H1 (cell line): ENCODE measurements around the gene TAPT1. TPM values are rescaled to one million over a fixed set of nuclear protein-coding genes. Genes with fewer than 3 reads are reported as not detected.
A peak's percentile ranks its signal among the peaks of the same experiment; 100 is the strongest.

Experiments used
- CTCF ChIA-PET: fragments of 300-600 bp; sonication (Branson Sonifier 250); formaldehyde crosslinking; loops from one replicate; lab custom pipeline; 2021; ENCODE audit not compliant: partially characterized antibody; lab: Charles Lee
- POLR2A ChIA-PET: fragments of 300-600 bp; sonication (Branson Sonifier 250); formaldehyde crosslinking; loops from one replicate; lab custom pipeline; 2021; ENCODE audit warnings: inconsistent platforms; ENCODE audit not compliant: partially characterized antibody; lab: Charles Lee
- DNase-seq, 2 experiments: peaks; one replicate each; pipeline versions ENCODE4 v3.0.0 to v3.0.0-alpha.2; 2010 to 2022; ENCODE audit warnings: low spot score in 2 of 2, low read depth in 1 of 2, mixed read lengths in 1 of 2
- FAIRE-seq: peaks from 2 replicates; lab custom pipeline; 2011; peaks lifted over from hg19 to GRCh38; lab: Jason Lieb, UNC
- H2AFZ ChIP-seq: 2 replicates; pipeline ENCODE4 v1.8.1; 2012; ENCODE audit warnings: low read length, inconsistent platforms
- H2AK5ac ChIP-seq: 2 replicates; pipeline ENCODE4 v1.6.1; 2013; ENCODE audit warnings: low read depth, low read length
- H2BK120ac ChIP-seq: replicated peaks from 2 replicates; pipeline ENCODE3; 2013; ENCODE audit warnings: low read depth, low read length, inconsistent platforms
- H2BK12ac ChIP-seq: 2 replicates; pipeline ENCODE4 v1.6.1; 2013; ENCODE audit warnings: low read depth, low read length
- H2BK15ac ChIP-seq: 2 replicates; pipeline ENCODE4 v1.6.1; 2013; ENCODE audit warnings: low read length
- H2BK20ac ChIP-seq: 2 replicates; pipeline ENCODE4 v1.6.1; 2013; ENCODE audit warnings: low read length
- H2BK5ac ChIP-seq: 2 replicates; pipeline ENCODE4 v1.6.1; 2013; ENCODE audit warnings: low read depth, low read length
- H3K14ac ChIP-seq: 2 replicates; pipeline ENCODE4 v1.6.1; 2013; ENCODE audit warnings: inconsistent platforms; ENCODE audit not compliant: insufficient read length
- H3K18ac ChIP-seq: 2 replicates; pipeline ENCODE4 v1.6.1; 2013; ENCODE audit warnings: low read length; ENCODE audit errors: extremely low read depth
- H3K23ac ChIP-seq: 2 replicates; pipeline ENCODE4 v1.6.1; 2013; ENCODE audit warnings: inconsistent platforms; ENCODE audit not compliant: insufficient read length
- H3K23me2 ChIP-seq: 2 replicates; pipeline ENCODE4 v1.6.1; 2013; ENCODE audit warnings: low read depth, low read length
- H3K27ac ChIP-seq: 2 replicates; pipeline ENCODE4 v1.6.1; 2011; ENCODE audit warnings: low read depth, low read length, inconsistent platforms
- H3K27me3 ChIP-seq, 4 experiments: replicated peaks in 1 of 4; 1 replicate in 1 of 4; 2 replicates in 3 of 4; pipeline versions ENCODE4 v1.6.1 to v1.8.1; 2011 to 2013; ENCODE audit warnings: low read length in 3 of 4, mild to moderate bottlenecking in 3 of 4, inconsistent platforms in 2 of 4, mixed read lengths in 2 of 4, moderate library complexity in 1 of 4; ENCODE audit not compliant: control insufficient read depth in 3 of 4, insufficient read depth in 3 of 4; ENCODE audit errors: extremely low read depth in 1 of 4
- H3K36me3 ChIP-seq, 4 experiments: 2 replicates each; pipeline versions ENCODE4 v1.6.1 to v1.8.1; 2011 to 2013; ENCODE audit warnings: mild to moderate bottlenecking in 4 of 4, low read length in 3 of 4, moderate library complexity in 2 of 4, control low read depth in 1 of 4, inconsistent platforms in 1 of 4; ENCODE audit not compliant: insufficient read depth in 4 of 4, control insufficient read depth in 2 of 4
- H3K4ac ChIP-seq: replicated peaks from 2 replicates; pipeline ENCODE3; 2013; ENCODE audit warnings: low read length, low read depth, mixed read lengths, inconsistent platforms; ENCODE audit not compliant: insufficient read length
- H3K4me1 ChIP-seq, 4 experiments: replicated peaks in 1 of 4; 1 replicate in 1 of 4; 2 replicates in 3 of 4; pipeline versions ENCODE4 v1.6.1 to v1.8.1; 2011 to 2013; ENCODE audit warnings: low read length in 3 of 4, inconsistent platforms in 2 of 4, mixed read lengths in 1 of 4; ENCODE audit not compliant: insufficient read depth in 4 of 4, control insufficient read depth in 3 of 4
- H3K4me2 ChIP-seq, 2 experiments: 2 replicates each; pipeline versions ENCODE4 v1.6.1 to v1.8.1; 2011 to 2013; ENCODE audit warnings: low read depth in 2 of 2, low read length in 2 of 2, control low read depth in 1 of 2, inconsistent platforms in 1 of 2, mild to moderate bottlenecking in 1 of 2; ENCODE audit not compliant: insufficient read depth in 1 of 2
- H3K4me3 ChIP-seq, 4 experiments: fragments of 200-600, 300-600 bp in 1 of 4; sonication (generic), shearing (Covaris generic), sonication (Bioruptor Twin) in 1 of 4; 2 replicates each; pipeline versions ENCODE4 v1.5.1 to v1.8.1; 2011 to 2016; ENCODE audit warnings: low read length in 4 of 4, low read depth in 3 of 4, control low read depth in 2 of 4, inconsistent platforms in 2 of 4, mild to moderate bottlenecking in 2 of 4, mixed read lengths in 1 of 4, moderate library complexity in 1 of 4; ENCODE audit not compliant: insufficient read depth in 2 of 4; ENCODE audit errors: extremely low read depth in 1 of 4
- H3K56ac ChIP-seq: replicated peaks from 2 replicates; pipeline ENCODE3; 2013; ENCODE audit warnings: low read depth, mild to moderate bottlenecking, mixed read lengths, low read length, inconsistent platforms; ENCODE audit not compliant: insufficient read length
- H3K79me1 ChIP-seq: 2 replicates; pipeline ENCODE4 v1.6.1; 2013; ENCODE audit warnings: low read depth, low read length, control low read depth
- H3K79me2 ChIP-seq, 2 experiments: 2 replicates each; pipeline versions ENCODE4 v1.6.1 to v1.8.1; 2012 to 2013; ENCODE audit warnings: low read length in 2 of 2, mild to moderate bottlenecking in 2 of 2, inconsistent platforms in 1 of 2; ENCODE audit not compliant: insufficient read depth in 2 of 2, control insufficient read depth in 1 of 2
- H3K9ac ChIP-seq, 4 experiments: replicated peaks in 1 of 4; 1 replicate in 1 of 4; 2 replicates in 3 of 4; pipeline versions ENCODE4 v1.6.1 to v1.8.1; 2011 to 2013; ENCODE audit warnings: low read depth in 3 of 4, low read length in 3 of 4, control low read depth in 2 of 4, mild to moderate bottlenecking in 2 of 4, moderate library complexity in 2 of 4, inconsistent platforms in 1 of 4; ENCODE audit errors: extremely low read depth in 1 of 4
- H3K9me3 ChIP-seq, 2 experiments: 2 replicates each; pipeline versions ENCODE4 v1.6.1 to v1.8.1; 2012 to 2013; ENCODE audit warnings: mild to moderate bottlenecking in 2 of 2, moderate library complexity in 2 of 2, control low read depth in 1 of 2, inconsistent platforms in 1 of 2, low read depth in 1 of 2, low read length in 1 of 2, mixed read lengths in 1 of 2; ENCODE audit not compliant: insufficient read depth in 2 of 2
- H4K20me1 ChIP-seq, 2 experiments: replicated peaks in 1 of 2; 2 replicates each; pipeline versions ENCODE3 to v1.8.1; 2011 to 2013; ENCODE audit warnings: inconsistent platforms in 2 of 2, low read length in 2 of 2, mild to moderate bottlenecking in 1 of 2; ENCODE audit not compliant: insufficient read depth in 2 of 2, control insufficient read depth in 1 of 2
- H4K5ac ChIP-seq: 2 replicates; pipeline ENCODE4 v1.6.1; 2013; ENCODE audit warnings: low read length, low read depth, mixed read lengths, inconsistent platforms; ENCODE audit not compliant: insufficient read length
- H4K8ac ChIP-seq: 2 replicates; pipeline ENCODE4 v1.8.0; 2013; ENCODE audit warnings: mild to moderate bottlenecking, moderate library complexity, low read length, inconsistent platforms; ENCODE audit not compliant: insufficient read depth; ENCODE audit errors: extremely low read depth
- H4K91ac ChIP-seq: replicated peaks from 2 replicates; pipeline ENCODE3; 2013; ENCODE audit warnings: low read length, mixed read lengths, inconsistent platforms; ENCODE audit not compliant: insufficient read length
- BCL11A ChIP-seq, 2 experiments: IDR thresholded peaks; one replicate each; pipeline ENCODE4 v1.6.1; 2011; ENCODE audit warnings: low read depth in 2 of 2, low read length in 2 of 2, mild to moderate bottlenecking in 2 of 2
- CREB1 ChIP-seq: IDR thresholded peaks from 2 replicates; pipeline ENCODE4 v1.6.1; 2012; ENCODE audit warnings: inconsistent platforms
- EGR1 ChIP-seq: IDR thresholded peaks from 2 replicates; pipeline ENCODE4 v1.6.1; 2011; ENCODE audit warnings: low read depth, low read length, borderline replicate concordance
- EZH2 ChIP-seq: fragments of 200-600 bp; sonication (generic); IDR thresholded peaks from 2 replicates; pipeline ENCODE4 v1.7.1; 2012; ENCODE audit warnings: low read depth, mild to moderate bottlenecking, moderate library complexity, low read length, inconsistent platforms; ENCODE audit not compliant: severe bottlenecking
- GTF2F1 ChIP-seq: IDR thresholded peaks from 2 replicates; pipeline ENCODE4 v1.6.1; 2012; ENCODE audit warnings: low read depth, low read length, improper control_type of control experiment, borderline replicate concordance
- RBBP5 ChIP-seq: IDR thresholded peaks from 2 replicates; pipeline ENCODE4 v1.7.1; 2012; ENCODE audit warnings: low read depth, mild to moderate bottlenecking, inconsistent platforms, low read length, moderate library complexity, borderline replicate concordance
- SP1 ChIP-seq: IDR thresholded peaks from 2 replicates; pipeline ENCODE4 v1.6.1; 2011; ENCODE audit warnings: low read depth, low read length
- SP2 ChIP-seq: IDR thresholded peaks from 2 replicates; pipeline ENCODE4 v1.6.1; 2012; ENCODE audit warnings: mild to moderate bottlenecking, low read length, inconsistent platforms
- WGBS, 2 experiments: shearing (Covaris generic) in 1 of 2; methylation state at CpG; one replicate each; pipeline versions ENCODE4 v1.1.6 to v1.1.7; 2013 to 2015; ENCODE audit warnings: low lambda C conversion rate in 2 of 2, mixed read lengths in 2 of 2, inconsistent platforms in 1 of 2, low coverage in 1 of 2, missing lambda C conversion rate in 1 of 2; ENCODE audit not compliant: insufficient replicate concordance in 2 of 2, insufficient coverage in 1 of 2, insufficient read length in 1 of 2; ENCODE audit errors: extremely low coverage in 1 of 2, missing lambda C conversion rate in 1 of 2; 5-methylcytosine and 5-hydroxymethylcytosine counted together
- polyA plus RNA-seq, 7 experiments: library from polyadenylated mRNA; depleted of rRNA in 3 of 7; stranded (reverse) in 5 of 7; unstranded in 2 of 7; fragments of >200 nt in 5 of 7; fragments of 200-250 nt in 2 of 7; gene quantifications; 1 replicate in 5 of 7; 2 replicates in 1 of 7; 4 replicates in 1 of 7; pipeline versions ENCODE4 v1.2.1 to v1.2.3, GENCODE V29; 2011 to 2013; ENCODE audit warnings: missing spikeins in 2 of 7, mixed read lengths in 2 of 7
- total RNA-seq: library from RNA; stranded (reverse); fragmentation: NEBNext Ultra II Directional; extraction: Animal tissue kit (Norgen Biotek cat#: 25700); gene quantifications from 2 replicates; pipeline ENCODE4 v1.2.1, GENCODE V29; 2021
- TF ChIP-seq, protein P1 (sequence below): IDR thresholded peaks from 2 replicates; pipeline ENCODE4 v1.6.1; 2012; ENCODE audit warnings: low read length, inconsistent platforms
- TF ChIP-seq, protein P2 (sequence below): IDR thresholded peaks from 2 replicates; pipeline ENCODE4 v1.6.1; 2012; ENCODE audit warnings: inconsistent platforms

Gene TAPT1
- total and polyA plus RNA-seq, 2 of the 8 experiments (the other 6 are each of a cell fraction or from before 2014, with no cell fraction given), result 4.2 to 15.3 TPM

DNA sequence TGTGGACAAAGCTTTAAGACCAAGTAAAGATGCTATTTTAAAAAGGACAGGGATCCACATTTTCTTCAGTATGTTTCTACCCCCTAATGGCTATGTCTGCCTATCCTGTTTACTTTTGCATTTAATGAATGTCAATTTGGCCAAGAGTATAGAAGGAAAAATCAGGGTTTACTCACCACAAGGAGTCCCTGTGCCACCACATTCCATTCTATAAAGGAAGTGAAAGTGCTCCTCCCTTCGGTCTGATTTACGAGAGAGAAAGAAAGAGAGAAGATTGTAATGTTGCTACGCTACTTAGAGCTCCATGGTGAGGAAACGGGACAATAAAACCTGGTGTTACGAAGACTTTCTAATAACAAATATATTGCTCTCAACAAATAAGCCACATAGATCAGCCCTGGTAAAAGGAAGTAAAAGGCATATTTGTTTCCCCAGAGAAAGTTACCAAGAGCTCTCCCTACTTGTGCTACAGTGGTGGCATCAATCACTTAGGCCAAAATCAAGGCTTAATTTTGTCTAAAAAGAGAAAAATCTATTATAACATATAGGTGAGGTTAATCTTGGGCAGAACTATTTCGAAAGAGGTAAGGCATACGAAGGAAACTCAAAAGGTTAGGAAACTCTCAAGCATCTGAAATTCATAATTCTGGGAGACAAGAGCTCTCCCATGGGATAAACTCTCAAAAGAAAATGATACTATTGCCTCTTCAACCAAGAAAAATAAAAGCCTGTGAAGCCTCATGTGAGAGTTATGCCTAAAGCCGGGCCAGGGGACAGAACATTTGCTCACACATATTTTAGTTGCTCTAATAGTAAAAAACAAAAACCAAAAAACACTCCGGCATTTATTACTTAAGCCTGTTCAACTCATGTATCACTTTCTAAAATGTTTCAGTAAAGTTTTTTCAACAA lies 29.5 kb downstream of the TAPT1 start:
- Histone ChIP-seq H3K79me1 (no peaks in the 10 kb centered on the region), H3K18ac (no peak overlapping the region), H4K8ac (no peak overlapping the region), H3K23ac (no peak overlapping the region), H2BK120ac (no peak overlapping the region), H2BK15ac (no peak overlapping the region), H2BK5ac (no peak overlapping the region), H4K5ac (no peak overlapping the region), H3K4me3 (no peak overlapping the region), H3K4me1 (peaks cover 0 to 3% (median 1%) of the 10 kb centered on the region in 4 experiments; a peak in 2 of 7 replicates), H2AFZ (no peak overlapping the region), H2AK5ac (no peak overlapping the region), H3K9ac (no peak overlapping the region), H3K4ac (no peak overlapping the region), H3K14ac (no peak overlapping the region), H4K20me1 (no peaks in the 10 kb centered on the region), H3K56ac (no peak overlapping the region), H3K27ac (no peak overlapping the region), H4K91ac (no peak overlapping the region), H2BK12ac (no peak overlapping the region), H3K23me2 (no peaks in the 10 kb centered on the region), H3K79me2 (no peaks in the 10 kb centered on the region), H3K4me2 (peak overlapping the region in 1 of 2 experiments; percentile 24; a peak in 2 of 4 replicates), H3K36me3 (no peaks in the 10 kb centered on the region), H2BK20ac (no peak overlapping the region), H3K9me3 (no peaks in the 10 kb centered on the region), H3K27me3 (no peaks in the 10 kb centered on the region)
- DNase-seq (no peak), FAIRE-seq (peak; percentile 93)
- POLR2A ChIA-PET, result interaction anchor here (0.8 to 1.5 kb wide), 5 partner anchors 10 to 181 kb away, joined by 3 to 7 read pairs (median 3); partner anchors contain the start of gene PROM1
- CTCF ChIA-PET, result interaction anchor here (0.6 to 6.0 kb wide), 30 partner anchors 9 to 1078 kb away, joined by 3 to 57 read pairs (median 3); no protein-coding TSS in a partner anchor
- 69% methylated on average over 9 of the region's 9 CpGs; no CpG with 5 or more reads in 1 of the 2 experiments for WGBS, 2 experiments
- TF ChIP-seq EZH2 (no peak), RBBP5 (no peak), BCL11A (IDR thresholded peaks at IDR 0.05; ENCODE audit: low read depth in 2 of 2, low read length in 2 of 2) (no peak), EGR1 (no peak), GTF2F1 (no peak), SP1 (0 out of 2 replicates have a peak, but pooled peaks have one; percentile 19), CREB1 (no peak), SP2 (no peak)
- TF ChIP-seq, protein P1, sequence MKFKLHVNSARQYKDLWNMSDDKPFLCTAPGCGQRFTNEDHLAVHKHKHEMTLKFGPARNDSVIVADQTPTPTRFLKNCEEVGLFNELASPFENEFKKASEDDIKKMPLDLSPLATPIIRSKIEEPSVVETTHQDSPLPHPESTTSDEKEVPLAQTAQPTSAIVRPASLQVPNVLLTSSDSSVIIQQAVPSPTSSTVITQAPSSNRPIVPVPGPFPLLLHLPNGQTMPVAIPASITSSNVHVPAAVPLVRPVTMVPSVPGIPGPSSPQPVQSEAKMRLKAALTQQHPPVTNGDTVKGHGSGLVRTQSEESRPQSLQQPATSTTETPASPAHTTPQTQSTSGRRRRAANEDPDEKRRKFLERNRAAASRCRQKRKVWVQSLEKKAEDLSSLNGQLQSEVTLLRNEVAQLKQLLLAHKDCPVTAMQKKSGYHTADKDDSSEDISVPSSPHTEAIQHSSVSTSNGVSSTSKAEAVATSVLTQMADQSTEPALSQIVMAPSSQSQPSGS, result no peak
- TF ChIP-seq, protein P2, sequence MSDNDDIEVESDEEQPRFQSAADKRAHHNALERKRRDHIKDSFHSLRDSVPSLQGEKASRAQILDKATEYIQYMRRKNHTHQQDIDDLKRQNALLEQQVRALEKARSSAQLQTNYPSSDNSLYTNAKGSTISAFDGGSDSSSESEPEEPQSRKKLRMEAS, result no peak
